HFF-Myc (cell line): ENCODE data around the gene STK16.

Experiments used
- DNase-seq: peaks from one replicate; pipeline ENCODE4 v3.0.0-alpha.2; 2011; ENCODE audit warnings: low read depth; ENCODE audit errors: extremely low read depth
- H3K4me3 ChIP-seq: replicated peaks from 2 replicates; pipeline ENCODE4 v1.5.1; 2011; ENCODE audit warnings: low read depth, mild to moderate bottlenecking, control low read depth, low read length
- TF ChIP-seq, protein P1 (sequence below): IDR thresholded peaks from 2 replicates; pipeline ENCODE4 v1.5.1; 2012; ENCODE audit warnings: mild to moderate bottlenecking, low read depth, low read length, control low read depth; ENCODE audit errors: missing control alignments

Gene STK16

DNA sequence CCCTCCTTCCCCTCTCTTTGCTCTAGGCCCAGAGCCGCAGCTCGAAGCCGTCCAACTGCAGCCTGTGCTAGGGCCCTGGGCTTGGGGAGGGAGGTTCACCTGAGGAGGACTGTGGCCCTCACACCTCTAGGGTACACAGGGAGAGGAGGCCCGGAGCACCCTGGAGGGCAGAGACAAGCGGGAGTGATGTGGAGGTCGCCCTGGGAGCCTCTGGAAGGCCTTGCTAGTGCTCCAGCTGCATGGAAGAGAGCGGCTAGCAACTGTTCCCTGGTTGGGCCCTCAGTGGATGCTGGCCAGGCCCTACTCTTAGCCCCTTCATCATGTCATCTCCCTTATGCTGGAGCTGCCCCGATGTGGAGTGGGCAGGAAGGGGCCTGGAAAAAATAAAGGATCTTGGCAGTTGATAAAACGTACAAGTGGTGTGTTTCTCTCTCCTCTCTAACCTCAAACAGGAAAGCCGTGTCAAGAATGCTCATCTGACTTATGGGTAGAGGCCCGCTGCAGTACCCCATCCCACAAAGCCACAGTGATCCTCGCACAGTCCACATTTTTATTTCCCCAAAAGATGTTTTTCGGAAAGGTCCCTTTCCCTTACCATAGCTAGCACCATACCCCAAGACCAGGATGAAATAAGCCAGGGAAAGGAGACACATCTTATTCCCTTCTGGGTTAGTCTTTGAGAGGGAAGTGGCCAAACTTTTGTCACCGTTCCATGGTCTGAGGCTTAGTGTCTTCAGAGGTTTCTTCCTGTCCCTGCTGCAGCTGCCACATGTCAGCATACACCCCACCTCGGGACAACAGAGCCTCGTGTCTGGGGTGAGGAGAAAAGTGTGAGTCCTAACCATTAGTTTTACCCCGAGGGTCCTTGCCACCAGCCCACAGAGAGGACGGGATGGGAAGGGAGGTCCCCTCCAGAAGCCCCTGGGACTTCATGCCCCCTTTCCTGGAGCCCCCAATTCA lies 35.8 kb upstream of the STK16 start:
- TF ChIP-seq, protein P1, sequence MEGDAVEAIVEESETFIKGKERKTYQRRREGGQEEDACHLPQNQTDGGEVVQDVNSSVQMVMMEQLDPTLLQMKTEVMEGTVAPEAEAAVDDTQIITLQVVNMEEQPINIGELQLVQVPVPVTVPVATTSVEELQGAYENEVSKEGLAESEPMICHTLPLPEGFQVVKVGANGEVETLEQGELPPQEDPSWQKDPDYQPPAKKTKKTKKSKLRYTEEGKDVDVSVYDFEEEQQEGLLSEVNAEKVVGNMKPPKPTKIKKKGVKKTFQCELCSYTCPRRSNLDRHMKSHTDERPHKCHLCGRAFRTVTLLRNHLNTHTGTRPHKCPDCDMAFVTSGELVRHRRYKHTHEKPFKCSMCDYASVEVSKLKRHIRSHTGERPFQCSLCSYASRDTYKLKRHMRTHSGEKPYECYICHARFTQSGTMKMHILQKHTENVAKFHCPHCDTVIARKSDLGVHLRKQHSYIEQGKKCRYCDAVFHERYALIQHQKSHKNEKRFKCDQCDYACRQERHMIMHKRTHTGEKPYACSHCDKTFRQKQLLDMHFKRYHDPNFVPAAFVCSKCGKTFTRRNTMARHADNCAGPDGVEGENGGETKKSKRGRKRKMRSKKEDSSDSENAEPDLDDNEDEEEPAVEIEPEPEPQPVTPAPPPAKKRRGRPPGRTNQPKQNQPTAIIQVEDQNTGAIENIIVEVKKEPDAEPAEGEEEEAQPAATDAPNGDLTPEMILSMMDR = no peak

DNA sequence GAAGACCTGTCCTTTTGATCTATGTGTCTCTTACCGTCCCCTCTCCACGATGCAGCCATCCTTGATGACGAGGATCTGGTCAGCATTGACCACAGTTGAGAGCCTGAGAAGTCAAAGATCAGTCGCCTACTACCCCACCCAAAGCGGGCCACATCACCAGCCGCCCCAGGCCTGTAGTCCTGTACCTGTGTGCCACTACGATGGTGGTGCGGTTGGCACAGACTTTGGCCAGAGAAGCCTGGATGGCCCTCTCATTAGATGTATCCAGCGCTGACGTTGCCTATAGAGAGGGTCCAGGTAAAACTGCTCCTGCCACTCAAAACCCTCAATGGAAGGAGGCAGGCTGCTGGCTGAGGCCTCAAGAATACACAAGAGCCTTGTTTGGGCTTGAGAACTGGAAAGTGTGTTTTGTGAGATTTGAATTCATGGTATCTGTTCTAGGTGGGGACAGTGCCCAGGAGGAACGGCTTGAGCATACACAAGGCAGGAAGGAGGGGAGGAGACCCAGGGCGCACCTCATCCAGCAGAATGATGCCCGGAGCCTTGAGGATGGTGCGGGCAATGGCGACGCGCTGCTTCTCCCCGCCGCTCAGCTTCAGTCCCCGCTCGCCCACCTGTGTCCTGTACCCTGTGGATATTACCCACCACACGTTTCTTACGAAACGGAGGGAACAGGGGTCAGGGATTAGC lies 34.9 kb upstream of the STK16 start:
- no peak for DNase-seq
- no peak overlapping the region for H3K4me3 ChIP-seq
- TF ChIP-seq, protein P1 = no peak

More for the DNA sequence above, 35.8 kb upstream of the STK16 start:
- H3K4me3 ChIP-seq = no peak overlapping the region
- DNase-seq = no peak

DNA sequence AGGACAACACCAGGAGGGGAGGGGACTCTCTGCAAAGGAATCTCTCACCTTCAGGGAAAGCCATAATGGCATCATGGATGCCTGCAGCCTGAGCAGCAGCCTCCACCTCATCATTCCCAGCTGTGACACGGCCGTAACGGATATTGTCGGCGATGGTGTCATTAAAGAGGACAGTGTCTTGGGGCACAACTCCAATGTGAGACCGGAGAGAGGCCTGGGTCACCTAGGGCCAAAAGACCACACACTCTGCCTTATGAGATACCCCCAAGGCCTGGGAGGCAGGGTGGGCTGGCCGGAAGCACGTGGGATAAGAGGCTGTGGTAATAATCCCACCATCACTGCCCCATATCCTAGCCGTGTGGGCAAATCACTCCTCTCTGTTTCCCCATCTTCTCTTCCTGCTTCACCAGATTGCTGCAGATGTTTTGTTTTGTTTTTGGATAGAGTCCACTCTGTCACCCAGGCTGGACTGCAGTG lies 34.4 kb upstream of the STK16 start:
- no peak for DNase-seq
- no peak overlapping the region for H3K4me3 ChIP-seq
- TF ChIP-seq, protein P1 = no peak

DNA sequence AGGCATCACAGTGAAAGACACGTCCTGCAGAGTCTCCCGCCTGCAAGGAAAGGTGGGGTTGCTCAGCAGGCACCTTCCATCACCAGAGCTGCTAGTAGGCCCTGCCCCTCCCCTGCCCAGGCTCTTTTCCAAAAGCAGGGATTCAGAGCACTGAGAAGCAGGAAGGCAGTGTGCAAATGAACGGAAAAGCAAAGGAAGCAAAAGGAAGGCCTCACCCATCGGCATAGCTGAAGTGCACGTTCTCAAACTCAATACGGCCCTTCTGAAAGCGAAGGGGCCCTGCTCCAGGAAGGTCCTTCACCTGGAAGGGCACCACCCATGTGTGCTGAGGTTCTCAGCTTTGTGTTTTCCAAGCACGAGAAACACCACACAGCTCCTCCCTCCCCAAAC lies 32.3 kb upstream of the STK16 start:
- no peak overlapping the region for H3K4me3 ChIP-seq
- no peak for DNase-seq
- TF ChIP-seq, protein P1 = no peak

DNA sequence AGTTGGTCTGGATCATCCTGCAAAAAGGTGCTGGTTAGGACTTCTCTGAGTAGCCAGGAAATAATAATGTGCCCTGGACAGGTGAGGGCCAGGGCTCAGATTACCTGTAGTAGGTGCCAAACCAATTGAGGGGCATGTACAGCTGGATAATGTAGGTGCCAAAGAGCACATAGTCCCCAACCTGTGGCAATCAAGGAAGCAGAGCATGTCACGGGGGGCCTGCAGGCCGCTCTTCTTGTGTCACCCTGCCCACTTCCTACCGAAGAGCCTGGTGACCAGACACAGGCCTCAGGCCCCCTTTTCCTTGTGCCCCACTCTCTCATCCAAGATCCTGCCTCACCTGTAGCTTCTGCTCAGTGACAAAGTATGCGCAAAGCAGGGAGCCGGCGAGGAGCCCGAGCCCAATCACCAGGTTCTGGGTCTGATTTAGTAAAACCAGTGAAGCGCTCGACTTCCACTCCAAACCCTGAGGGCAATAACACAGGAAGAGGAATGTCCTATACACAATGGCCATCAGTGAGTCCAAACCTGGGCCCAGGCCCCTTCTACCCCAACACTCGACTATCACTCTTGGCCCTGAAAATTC lies 31.7 kb upstream of the STK16 start:
- no peak for DNase-seq
- TF ChIP-seq, protein P1 = no peak
- H3K4me3 ChIP-seq = no peak overlapping the region

DNA sequence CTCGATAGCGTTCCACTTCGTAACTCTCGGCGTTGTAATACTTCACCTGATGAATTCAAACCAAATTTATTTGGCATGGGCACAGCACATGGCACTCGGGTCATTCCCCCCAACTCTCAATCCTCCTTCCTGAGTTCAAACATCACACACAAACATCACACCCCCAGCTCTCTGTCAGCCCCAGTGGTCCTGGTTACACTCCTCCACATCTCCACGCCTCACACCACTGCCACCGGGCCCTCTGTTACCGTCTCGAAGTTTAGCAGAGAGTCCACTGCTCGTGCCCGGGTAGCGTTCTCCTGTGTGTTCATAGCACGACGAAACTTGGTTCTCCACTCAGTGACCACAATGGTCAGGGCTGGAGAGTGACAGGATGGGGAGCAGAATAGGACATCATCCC lies 31.1 kb upstream of the STK16 start:
- no peak overlapping the region for H3K4me3 ChIP-seq
- no peak for DNase-seq

More for the DNA sequence above, 31.1 kb upstream of the STK16 start:
- TF ChIP-seq, protein P1 = no peak
